AG04450 (cell line): Measurements from ENCODE around the gene ZNF221. TPM values are rescaled to one million over a fixed set of nuclear protein-coding genes. Genes with fewer than 3 reads are reported as not detected.

Experiments used
- CTCF ChIA-PET: fragments of 300-600, 350-600 bp; formaldehyde crosslinking; extraction: SDS; loops from one replicate; lab custom pipeline; 2022; ENCODE audit warnings: antibody characterized with exemption, inconsistent platforms; lab: Charles Lee
- POLR2A ChIA-PET: fragments of 350-600 bp; formaldehyde crosslinking; extraction: SDS; loops from one replicate; lab custom pipeline; 2021; ENCODE audit warnings: antibody characterized with exemption, inconsistent platforms; lab: Yijun Ruan, JAX
- DNase-seq: peaks from one replicate; pipeline ENCODE4 v3.0.0-alpha.2; 2011; ENCODE audit warnings: low read depth, low spot score
- H3K27ac ChIP-seq: one replicate; pipeline ENCODE4 v1.5.1; 2012; ENCODE audit warnings: low read depth, low read length, control low read depth
- H3K27me3 ChIP-seq: one replicate; pipeline ENCODE4 v1.6.0; 2012; ENCODE audit warnings: low read length; ENCODE audit not compliant: control insufficient read depth, insufficient read depth
- H3K4me3 ChIP-seq: 2 replicates; pipeline ENCODE4 v1.5.1; 2011; ENCODE audit warnings: mild to moderate bottlenecking, low read depth, low read length, control low read depth
- H3K9me3 ChIP-seq: 2 replicates; pipeline ENCODE4 v1.5.1; 2012; ENCODE audit warnings: low read length; ENCODE audit not compliant: control insufficient read depth, insufficient read depth
- polyA plus RNA-seq: library from polyadenylated mRNA; depleted of rRNA; stranded (reverse); fragments of >200 nt; gene quantifications from 2 replicates; pipeline ENCODE4 v1.2.3, GENCODE V29; 2011
- TF ChIP-seq, protein P1 (sequence below): IDR thresholded peaks from 2 replicates; pipeline ENCODE4 v1.5.1; 2011; ENCODE audit warnings: low read depth, low read length, control low read depth, inconsistent platforms

Gene ZNF221
- polyA plus RNA-seq, 1 experiment: 2.5 TPM

- CTCF ChIA-PET: no interaction called here
- POLR2A ChIA-PET: interaction anchor here (0.5 to 0.6 kb wide), 2 partner anchors 17 to 82 kb away, joined by 3 to 4 read pairs; no protein-coding TSS in a partner anchor
- no peak for DNase-seq
- Histone ChIP-seq H3K4me3 (peak overlapping the region; percentile 49), H3K27me3 (no peaks in the 10 kb centered on the region), H3K27ac (no peak overlapping the region), H3K9me3 (no peaks in the 10 kb centered on the region; the same call in 1 of the 2 replicates)
- TF ChIP-seq, protein P1, sequence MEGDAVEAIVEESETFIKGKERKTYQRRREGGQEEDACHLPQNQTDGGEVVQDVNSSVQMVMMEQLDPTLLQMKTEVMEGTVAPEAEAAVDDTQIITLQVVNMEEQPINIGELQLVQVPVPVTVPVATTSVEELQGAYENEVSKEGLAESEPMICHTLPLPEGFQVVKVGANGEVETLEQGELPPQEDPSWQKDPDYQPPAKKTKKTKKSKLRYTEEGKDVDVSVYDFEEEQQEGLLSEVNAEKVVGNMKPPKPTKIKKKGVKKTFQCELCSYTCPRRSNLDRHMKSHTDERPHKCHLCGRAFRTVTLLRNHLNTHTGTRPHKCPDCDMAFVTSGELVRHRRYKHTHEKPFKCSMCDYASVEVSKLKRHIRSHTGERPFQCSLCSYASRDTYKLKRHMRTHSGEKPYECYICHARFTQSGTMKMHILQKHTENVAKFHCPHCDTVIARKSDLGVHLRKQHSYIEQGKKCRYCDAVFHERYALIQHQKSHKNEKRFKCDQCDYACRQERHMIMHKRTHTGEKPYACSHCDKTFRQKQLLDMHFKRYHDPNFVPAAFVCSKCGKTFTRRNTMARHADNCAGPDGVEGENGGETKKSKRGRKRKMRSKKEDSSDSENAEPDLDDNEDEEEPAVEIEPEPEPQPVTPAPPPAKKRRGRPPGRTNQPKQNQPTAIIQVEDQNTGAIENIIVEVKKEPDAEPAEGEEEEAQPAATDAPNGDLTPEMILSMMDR: no peak
Measured at GRCh38 chr19:43983544-43983911, 32.5 kb downstream of the ZNF221 start.

DNA sequence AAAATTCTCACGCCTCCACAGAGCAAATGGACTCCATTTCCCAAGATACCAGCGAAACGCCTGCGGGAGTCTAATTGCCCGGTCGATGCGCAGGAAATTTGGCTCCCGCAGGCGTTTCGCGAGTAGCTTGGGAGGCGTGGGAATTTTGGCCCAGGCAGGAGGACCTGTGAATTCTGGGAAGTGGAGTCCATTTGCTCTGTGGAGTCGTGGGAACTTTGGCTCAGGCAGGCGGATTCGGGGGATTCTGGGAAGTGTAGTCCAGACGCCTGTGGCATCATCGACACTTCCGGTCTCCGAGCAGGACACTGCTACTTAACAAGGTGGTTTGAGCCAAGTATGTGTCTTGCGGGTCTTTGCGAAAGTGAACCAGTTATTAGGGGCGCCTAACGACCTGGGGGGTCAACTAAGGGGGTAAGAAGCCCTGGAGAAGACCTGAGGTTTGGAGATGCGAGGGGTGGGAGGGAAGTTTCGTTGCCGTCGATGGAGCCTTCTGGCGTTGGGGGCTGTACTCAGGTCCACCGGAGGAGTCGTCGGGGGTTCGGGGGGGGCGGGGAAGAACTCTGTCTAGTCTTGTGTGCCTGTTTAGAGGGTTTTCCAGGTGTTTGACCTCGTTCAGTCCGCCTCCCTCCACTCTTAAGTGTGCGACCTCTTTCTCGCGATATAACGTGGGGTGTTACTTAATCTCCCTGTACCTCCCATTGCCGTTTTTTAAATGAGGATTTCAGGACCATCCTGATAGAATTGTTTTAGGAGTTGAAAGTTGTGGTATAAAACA is 33.1 kb downstream of the ZNF221 start, which contains the start of gene ZNF155:
Gene ZNF155, plus strand, starts transcription at position 277 of the 775 bp plus-strand sequence. CDS start 4,356 bp downstream, outside the sequence.
- DNase-seq: peak; percentile 91
- ChIA-PET POLR2A (interaction anchor here (0.5 to 0.6 kb wide), 2 partner anchors 17 to 82 kb away, joined by 3 to 4 read pairs; no protein-coding TSS in a partner anchor), CTCF (no interaction called here)
- no peaks in the 10 kb centered on the region for H3K27me3 ChIP-seq
- H3K9me3 ChIP-seq: no peaks in the 10 kb centered on the region; the same call in 1 of the 2 replicates
- TF ChIP-seq, protein P1: no peak
- H3K27ac ChIP-seq: peak within 1 kb of the TSS; percentile 39
- peak within 1 kb of the TSS; percentile 92 for H3K4me3 ChIP-seq

GRCh38 chr19:43984687-43985000 is 33.6 kb downstream of the ZNF221 start:
- ChIA-PET CTCF (no interaction called here), POLR2A (no interaction called here)
- H3K27me3 ChIP-seq: no peaks in the 10 kb centered on the region
- TF ChIP-seq, protein P1: no peak
- peak overlapping the region; percentile 39 for H3K27ac ChIP-seq
- peak overlapping the region; percentile 92 for H3K4me3 ChIP-seq
- DNase-seq: no peak
- H3K9me3 ChIP-seq: no peaks in the 10 kb centered on the region; the same call in 1 of the 2 replicates

DNA sequence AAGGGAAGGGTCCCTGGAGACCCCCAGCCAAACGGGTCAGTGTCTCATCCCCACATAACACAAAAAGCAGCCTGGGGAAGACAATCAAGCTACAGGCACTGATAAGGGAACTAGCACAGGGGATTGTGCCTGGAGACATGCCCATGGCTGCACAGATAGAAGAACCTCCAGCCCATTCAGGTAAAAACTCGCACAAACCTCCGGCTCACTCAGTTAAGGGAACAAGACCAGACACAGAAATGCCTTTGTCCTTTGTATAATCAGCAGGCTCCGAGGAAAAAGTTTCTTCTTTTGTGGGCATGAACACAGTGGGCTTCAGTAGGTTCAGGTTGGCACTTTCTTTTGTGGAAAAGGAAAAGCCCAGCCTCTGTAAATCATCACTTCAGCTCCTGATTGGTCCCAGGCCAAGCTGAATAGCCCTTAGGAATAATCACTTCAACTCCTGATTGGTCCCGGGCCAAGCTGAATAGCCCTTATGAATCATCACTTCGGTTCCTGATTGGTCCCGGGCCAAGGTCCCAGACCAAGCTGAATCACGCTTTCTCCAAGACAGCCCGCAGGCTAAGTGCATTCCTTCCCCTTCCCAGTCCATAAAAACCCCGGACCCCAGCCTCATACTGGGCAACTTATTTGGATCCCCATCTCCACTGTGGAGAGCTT is 46.7 kb downstream of the ZNF221 start:
- ChIA-PET CTCF (no interaction called here), POLR2A (no interaction called here)
- Histone ChIP-seq H3K27ac (no peak overlapping the region), H3K4me3 (no peak overlapping the region), H3K27me3 (no peaks in the 10 kb centered on the region), H3K9me3 (peaks cover 7% of the 10 kb centered on the region; the same call in 1 of the 2 replicates)
- TF ChIP-seq, protein P1: no peak
- no peak for DNase-seq

- TF ChIP-seq, protein P1: no peak
- Histone ChIP-seq H3K9me3 (peaks cover 7% of the 10 kb centered on the region; the same call in 1 of the 2 replicates), H3K27ac (peak overlapping the region; percentile 68), H3K27me3 (no peaks in the 10 kb centered on the region), H3K4me3 (peak overlapping the region; percentile 95)
- POLR2A ChIA-PET: no interaction called here
- CTCF ChIA-PET: interaction anchor here (1.1 kb wide), 1 partner anchor 193 kb away, joined by 3 read pairs; no protein-coding TSS in a partner anchor
- no peak for DNase-seq
Measured at GRCh38 chr19:44002212-44002565, 51.2 kb downstream of the ZNF221 start.
